ENCODE data around the gene IGFBP4.

DNA sequence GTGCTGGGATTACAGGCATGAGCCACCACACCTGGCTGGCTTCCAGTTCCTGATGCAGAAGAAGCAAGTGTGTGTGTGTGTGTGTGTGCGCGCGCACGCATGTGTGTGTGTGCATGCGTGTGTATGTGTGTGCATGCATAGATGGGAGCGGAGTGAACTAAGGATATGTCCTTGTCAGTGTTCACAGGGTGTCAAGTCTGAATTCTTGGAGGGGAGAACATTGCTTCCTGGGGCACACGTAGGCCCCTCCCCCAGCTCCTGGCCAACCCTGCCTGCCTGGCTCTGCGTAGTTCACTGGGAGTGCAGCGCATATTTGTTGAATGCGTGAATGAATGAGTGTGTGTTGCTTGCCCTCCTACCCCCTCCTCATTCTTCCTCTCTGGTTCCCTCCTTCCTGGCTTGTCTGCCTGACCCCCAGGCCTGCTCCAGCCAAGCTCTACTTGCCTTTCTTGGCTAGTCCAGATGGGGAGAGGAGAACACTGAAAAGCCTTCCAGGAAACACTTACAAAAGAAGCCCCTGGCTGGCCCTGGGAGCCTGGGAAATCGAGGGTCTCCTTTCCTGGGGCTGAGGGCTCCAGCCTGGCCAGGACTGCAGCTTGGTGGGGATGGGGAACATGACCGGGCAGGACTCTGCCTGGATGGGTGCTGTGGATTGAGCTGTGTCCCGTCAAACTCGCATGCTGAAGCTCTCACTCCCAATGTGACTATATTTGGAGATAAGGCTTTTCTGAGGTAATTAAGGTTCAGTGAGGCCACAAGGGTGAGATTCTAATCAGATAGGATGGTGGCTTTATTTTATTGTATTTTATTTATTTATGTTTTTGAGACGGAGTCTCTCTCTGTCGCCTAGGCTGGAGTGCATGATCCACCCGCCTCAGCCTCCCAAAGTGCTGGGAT is 27.9 kb downstream of the IGFBP4 start:
- TF ChIP-seq, protein P1, sequence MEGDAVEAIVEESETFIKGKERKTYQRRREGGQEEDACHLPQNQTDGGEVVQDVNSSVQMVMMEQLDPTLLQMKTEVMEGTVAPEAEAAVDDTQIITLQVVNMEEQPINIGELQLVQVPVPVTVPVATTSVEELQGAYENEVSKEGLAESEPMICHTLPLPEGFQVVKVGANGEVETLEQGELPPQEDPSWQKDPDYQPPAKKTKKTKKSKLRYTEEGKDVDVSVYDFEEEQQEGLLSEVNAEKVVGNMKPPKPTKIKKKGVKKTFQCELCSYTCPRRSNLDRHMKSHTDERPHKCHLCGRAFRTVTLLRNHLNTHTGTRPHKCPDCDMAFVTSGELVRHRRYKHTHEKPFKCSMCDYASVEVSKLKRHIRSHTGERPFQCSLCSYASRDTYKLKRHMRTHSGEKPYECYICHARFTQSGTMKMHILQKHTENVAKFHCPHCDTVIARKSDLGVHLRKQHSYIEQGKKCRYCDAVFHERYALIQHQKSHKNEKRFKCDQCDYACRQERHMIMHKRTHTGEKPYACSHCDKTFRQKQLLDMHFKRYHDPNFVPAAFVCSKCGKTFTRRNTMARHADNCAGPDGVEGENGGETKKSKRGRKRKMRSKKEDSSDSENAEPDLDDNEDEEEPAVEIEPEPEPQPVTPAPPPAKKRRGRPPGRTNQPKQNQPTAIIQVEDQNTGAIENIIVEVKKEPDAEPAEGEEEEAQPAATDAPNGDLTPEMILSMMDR (IDR thresholded peaks at IDR 0.05) = no peak
- TF ChIP-seq POLR2A (IDR thresholded peaks at IDR 0.05) = no peak
